RWPE1 (cell line): ENCODE results near the gene COMMD2.

Experiments used
- CTCF ChIA-PET: fragments of 350-600 bp; sonication (Branson Sonifier 250); formaldehyde crosslinking; extraction: SDS; loops from one replicate; lab custom pipeline; 2021; lab: Yijun Ruan, JAX
- POLR2A ChIA-PET: fragments of 400-600 bp; formaldehyde crosslinking; extraction: SDS; loops from one replicate; lab custom pipeline; 2020; ENCODE audit warnings: antibody characterized with exemption; ENCODE audit not compliant: low non-redundant PET; lab: Yijun Ruan, JAX
- DNase-seq: peaks from one replicate; pipeline ENCODE4 v3.0.0; 2012; ENCODE audit warnings: low spot score
- H3K27ac ChIP-seq: fragments of 450-650 bp; 2 replicates; pipeline ENCODE4 v1.5.1; 2017
- TF ChIP-seq, protein P1 (sequence below): fragments of 450-650 bp; conservative IDR thresholded peaks from 2 replicates; pipeline ENCODE4 v1.5.1; 2017; ENCODE audit warnings: low read depth, mild to moderate bottlenecking

The COMMD2 gene

DNA sequence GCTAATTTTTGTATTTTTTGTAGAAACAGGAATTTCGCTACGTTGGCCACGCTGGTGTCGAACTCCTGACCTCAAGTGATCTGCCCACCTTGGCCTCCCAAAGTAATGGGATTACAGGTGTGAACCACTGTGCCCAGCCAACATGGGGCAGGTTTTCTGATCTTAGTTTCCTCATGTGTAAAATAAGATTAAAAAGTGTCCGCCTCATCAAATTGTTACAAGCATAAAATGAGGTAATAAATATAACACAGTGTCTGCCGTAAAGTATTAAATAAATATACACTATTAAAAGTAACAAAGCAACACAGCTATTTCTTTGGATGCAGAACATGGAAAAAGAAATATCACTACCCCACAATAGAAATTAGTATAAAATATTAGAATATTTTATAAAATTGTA, 16.4 kb upstream of the COMMD2 start:
- TF ChIP-seq, protein P1, sequence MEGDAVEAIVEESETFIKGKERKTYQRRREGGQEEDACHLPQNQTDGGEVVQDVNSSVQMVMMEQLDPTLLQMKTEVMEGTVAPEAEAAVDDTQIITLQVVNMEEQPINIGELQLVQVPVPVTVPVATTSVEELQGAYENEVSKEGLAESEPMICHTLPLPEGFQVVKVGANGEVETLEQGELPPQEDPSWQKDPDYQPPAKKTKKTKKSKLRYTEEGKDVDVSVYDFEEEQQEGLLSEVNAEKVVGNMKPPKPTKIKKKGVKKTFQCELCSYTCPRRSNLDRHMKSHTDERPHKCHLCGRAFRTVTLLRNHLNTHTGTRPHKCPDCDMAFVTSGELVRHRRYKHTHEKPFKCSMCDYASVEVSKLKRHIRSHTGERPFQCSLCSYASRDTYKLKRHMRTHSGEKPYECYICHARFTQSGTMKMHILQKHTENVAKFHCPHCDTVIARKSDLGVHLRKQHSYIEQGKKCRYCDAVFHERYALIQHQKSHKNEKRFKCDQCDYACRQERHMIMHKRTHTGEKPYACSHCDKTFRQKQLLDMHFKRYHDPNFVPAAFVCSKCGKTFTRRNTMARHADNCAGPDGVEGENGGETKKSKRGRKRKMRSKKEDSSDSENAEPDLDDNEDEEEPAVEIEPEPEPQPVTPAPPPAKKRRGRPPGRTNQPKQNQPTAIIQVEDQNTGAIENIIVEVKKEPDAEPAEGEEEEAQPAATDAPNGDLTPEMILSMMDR: no peak
- CTCF ChIA-PET: no interaction called here
- POLR2A ChIA-PET: interaction anchor here (0.5 kb wide), 1 partner anchor 45 kb away, joined by 5 read pairs; no protein-coding TSS in a partner anchor

DNA sequence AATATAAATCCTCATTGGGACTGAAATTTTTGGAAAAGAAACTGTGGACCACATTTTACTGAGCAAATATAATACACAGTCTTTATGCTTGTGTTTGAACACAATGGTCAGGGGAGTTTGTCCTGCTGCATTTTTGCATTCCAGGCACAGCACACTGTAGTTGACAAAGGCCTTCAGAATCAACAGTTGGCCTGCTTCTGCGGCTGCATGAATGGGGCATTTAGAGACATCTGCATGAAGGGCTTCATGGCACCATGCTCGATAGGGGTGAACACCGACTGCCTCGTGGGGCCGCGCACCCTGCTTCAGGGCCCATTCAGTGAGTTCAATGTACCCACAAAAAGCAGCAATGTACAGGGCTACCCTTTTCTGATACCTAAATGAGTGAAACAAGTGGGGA, 15.4 kb upstream of the COMMD2 start:
- no peak for DNase-seq
- TF ChIP-seq, protein P1: no peak
- ChIA-PET POLR2A (no interaction called here), CTCF (interaction anchor here (1.3 to 3.8 kb wide), 2 partner anchors 40 to 135 kb away, joined by 6 to 45 read pairs; no protein-coding TSS in a partner anchor)
- H3K27ac ChIP-seq: no peak overlapping the region

More for the DNA sequence above, 16.4 kb upstream of the COMMD2 start:
- no peak overlapping the region for H3K27ac ChIP-seq
- no peak for DNase-seq

DNA sequence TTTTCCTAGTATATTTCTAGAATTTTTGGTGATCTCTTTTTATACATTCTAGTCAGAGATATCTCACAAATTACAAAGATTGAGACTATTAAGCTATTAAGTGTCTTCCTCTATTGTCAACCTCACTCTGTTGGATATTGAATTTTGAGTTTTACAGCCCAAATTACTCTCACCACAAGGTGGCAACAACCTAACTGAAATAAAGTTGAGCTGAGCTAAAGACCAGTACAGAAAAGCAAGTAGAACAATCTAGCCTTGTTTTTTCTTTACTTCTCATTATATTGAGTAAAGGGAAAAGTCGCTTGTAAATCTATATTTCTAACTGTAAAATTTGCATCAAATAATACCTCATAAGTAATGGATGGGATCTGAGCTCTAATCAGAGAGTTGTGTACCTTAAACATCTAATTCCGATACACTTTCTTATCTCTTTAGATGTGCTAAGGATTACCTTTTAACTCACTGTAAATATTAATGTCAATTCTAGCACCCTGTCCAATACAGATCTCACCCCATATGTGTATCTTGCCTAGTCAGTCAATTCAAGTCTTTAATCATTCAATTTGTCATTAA, 13.6 kb upstream of the COMMD2 start:
- TF ChIP-seq, protein P1: peak; percentile 66
- DNase-seq: peak; percentile 9
- ChIA-PET CTCF (interaction anchor here (0.6 to 3.8 kb wide), 5 partner anchors 9 to 137 kb away, joined by 3 to 45 read pairs (median 7); partner anchors contain the start of gene COMMD2), POLR2A (no interaction called here)
- H3K27ac ChIP-seq: no peak overlapping the region

DNA sequence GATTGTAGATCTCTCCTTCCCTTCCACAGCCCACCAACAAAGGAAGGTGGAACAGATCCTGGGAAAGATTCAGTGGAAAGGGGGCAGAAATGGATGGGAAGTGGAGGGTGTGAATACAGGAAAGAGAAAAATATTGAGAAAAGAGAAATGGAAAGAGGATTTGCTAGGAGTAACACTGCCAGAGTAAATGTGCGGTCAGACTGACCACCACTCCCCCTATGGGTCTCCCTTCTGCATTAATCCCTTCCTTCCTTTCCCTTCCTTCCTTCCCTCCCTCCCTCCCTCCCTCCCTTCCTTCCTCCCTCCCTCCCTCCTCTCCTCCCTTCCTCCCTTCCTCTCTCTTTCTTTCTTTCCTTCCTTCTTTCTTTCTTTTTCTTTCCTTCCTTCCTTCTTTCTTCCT, 12.0 kb upstream of the COMMD2 start:
- no peak overlapping the region for H3K27ac ChIP-seq
- ChIA-PET POLR2A (no interaction called here), CTCF (interaction anchor here (0.6 to 3.8 kb wide), 2 partner anchors 44 to 263 kb away, joined by 3 to 45 read pairs; no protein-coding TSS in a partner anchor)
- TF ChIP-seq, protein P1: no peak
- DNase-seq: no peak

DNA sequence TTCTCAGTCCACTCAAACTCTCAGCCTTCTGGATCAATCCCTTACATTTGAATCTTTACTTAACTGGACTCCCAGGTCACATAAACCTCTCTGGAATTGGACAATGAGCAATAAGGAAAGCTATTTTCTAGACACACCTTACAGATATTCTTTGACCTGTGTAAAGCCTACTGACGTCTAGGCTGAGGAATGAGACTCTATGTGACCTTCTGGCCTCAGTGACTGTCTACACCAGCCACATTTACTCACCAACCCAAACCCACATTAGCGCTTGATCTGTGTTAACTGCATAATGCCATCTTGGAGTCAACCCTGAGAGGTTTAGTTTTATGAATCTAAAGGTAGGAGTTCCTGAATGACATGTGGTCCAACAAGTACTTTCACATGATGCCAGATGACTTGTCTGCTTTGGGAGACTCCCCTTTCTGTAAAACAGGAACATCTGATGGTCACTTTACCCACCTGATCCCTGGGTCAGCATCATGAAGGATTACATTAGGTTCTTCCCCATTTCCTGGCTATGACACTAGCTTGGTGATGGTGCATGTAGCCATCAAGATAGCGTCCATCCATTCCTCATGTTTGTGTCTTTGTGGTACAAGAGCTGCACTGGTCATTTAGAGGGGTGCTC, 11.4 kb upstream of the COMMD2 start:
- TF ChIP-seq, protein P1: no peak
- POLR2A ChIA-PET: no interaction called here
- H3K27ac ChIP-seq: no peak overlapping the region
- DNase-seq: no peak
- CTCF ChIA-PET: interaction anchor here (1.3 kb wide), 1 partner anchor 44 kb away, joined by 3 read pairs; no protein-coding TSS in a partner anchor

DNA sequence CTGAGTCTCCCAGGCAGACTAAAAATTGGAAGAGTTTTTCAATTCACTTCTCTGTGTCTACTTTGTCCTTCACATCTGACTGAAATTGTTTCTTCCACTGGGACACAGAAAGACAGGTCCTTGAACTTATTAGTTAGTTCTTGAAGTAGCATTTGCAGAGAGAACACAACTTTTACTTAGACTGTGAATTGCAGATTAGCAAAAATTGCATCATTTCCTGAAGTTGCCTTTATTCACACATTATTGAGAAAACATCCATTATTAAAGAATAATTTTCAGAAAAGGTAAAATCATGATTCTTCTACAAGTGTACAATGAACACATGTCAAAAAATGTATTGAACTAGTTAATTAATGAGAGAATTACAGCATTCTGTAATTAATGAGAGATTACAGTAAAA, 1.4 kb upstream of the COMMD2 start:
- ChIA-PET POLR2A (no interaction called here), CTCF (interaction anchor here (0.7 kb wide), 1 partner anchor 26 kb away, joined by 4 read pairs; no protein-coding TSS in a partner anchor)
- no peak overlapping the region for H3K27ac ChIP-seq
- TF ChIP-seq, protein P1: no peak
- no peak for DNase-seq
